CD14-positive monocyte (primary cell): ENCODE results near the gene CKM. TPM values are rescaled to one million over a fixed set of nuclear protein-coding genes. Genes with fewer than 3 reads are reported as not detected.

Experiments
- DNase-seq, 3 donors: peaks; one replicate each; pipeline ENCODE4 v3.0.0-alpha.2; 2011 to 2022
- H2AFZ ChIP-seq: 2 replicates; pipeline ENCODE4 v1.6.0; 2012; ENCODE audit warnings: mild to moderate bottlenecking, low read depth, low read length, inconsistent platforms; ENCODE audit not compliant: insufficient read depth, poor library complexity, severe bottlenecking
- H3K27ac ChIP-seq, 2 donors: 1 replicate in 1 of 2; 2 replicates in 1 of 2; pipeline ENCODE4 v1.5.1; 2012 to 2013; ENCODE audit warnings: low read length in 2 of 2, control low read depth in 1 of 2, inconsistent platforms in 1 of 2, low read depth in 1 of 2, mild to moderate bottlenecking in 1 of 2
- H3K27me3 ChIP-seq, 2 donors: one replicate each; pipeline versions ENCODE4 v1.6.0 to v1.6.1; 2011 to 2013; ENCODE audit warnings: low read length in 2 of 2; ENCODE audit not compliant: control insufficient read depth in 2 of 2, insufficient read depth in 2 of 2
- H3K36me3 ChIP-seq, 2 donors: replicated peaks in 1 of 2; 1 replicate in 1 of 2; 2 replicates in 1 of 2; pipeline versions ENCODE4 v1.5.1 to v1.6.1; 2012 to 2013; ENCODE audit warnings: low read length in 2 of 2, control low read depth in 1 of 2, inconsistent platforms in 1 of 2, mild to moderate bottlenecking in 1 of 2; ENCODE audit not compliant: insufficient read depth in 2 of 2, control insufficient read depth in 1 of 2
- H3K4me1 ChIP-seq, 2 donors: 1 replicate in 1 of 2; 2 replicates in 1 of 2; pipeline versions ENCODE4 v1.5.1 to v1.6.1; 2012 to 2013; ENCODE audit warnings: low read length in 2 of 2, control low read depth in 1 of 2, inconsistent platforms in 1 of 2, mild to moderate bottlenecking in 1 of 2, moderate library complexity in 1 of 2; ENCODE audit not compliant: insufficient read depth in 2 of 2, control insufficient read depth in 1 of 2
- H3K4me2 ChIP-seq: replicated peaks from 2 replicates; pipeline ENCODE3; 2012; ENCODE audit warnings: low read length, moderate library complexity, mild to moderate bottlenecking; ENCODE audit not compliant: poor library complexity, severe bottlenecking; ENCODE audit errors: extremely low read depth
- H3K4me3 ChIP-seq, 3 experiments: fragments of 200-600 bp in 1 of 3; sonication (generic) in 1 of 3; replicated peaks in 1 of 3; 1 replicate in 2 of 3; 2 replicates in 1 of 3; pipeline ENCODE4 v1.5.1; 2011 to 2013; ENCODE audit warnings: low read length in 3 of 3, mild to moderate bottlenecking in 3 of 3, control low read depth in 2 of 3, low read depth in 2 of 3, inconsistent platforms in 1 of 3, moderate library complexity in 1 of 3
- H3K79me2 ChIP-seq: 2 replicates; pipeline ENCODE4 v1.6.0; 2012; ENCODE audit warnings: mild to moderate bottlenecking, control low read depth, inconsistent platforms, low read length, moderate library complexity; ENCODE audit not compliant: insufficient read depth
- H3K9ac ChIP-seq: 2 replicates; pipeline ENCODE4 v1.6.0; 2017; ENCODE audit warnings: low read length, mild to moderate bottlenecking; ENCODE audit not compliant: insufficient read depth, poor library complexity, severe bottlenecking
- H3K9me3 ChIP-seq, 2 donors: replicated peaks in 1 of 2; 1 replicate in 1 of 2; 2 replicates in 1 of 2; pipeline versions ENCODE4 v1.5.1 to v1.6.1; 2012 to 2013; ENCODE audit warnings: low read length in 2 of 2, control low read depth in 1 of 2; ENCODE audit not compliant: control insufficient read depth in 1 of 2, insufficient read depth in 1 of 2
- H4K20me1 ChIP-seq: 2 replicates; pipeline ENCODE4 v1.6.0; 2012; ENCODE audit warnings: mild to moderate bottlenecking, low read length, control low read depth, moderate library complexity; ENCODE audit not compliant: insufficient read depth
- H3K27ac Mint-ChIP-seq, 7 donors: one replicate each; pipeline ENCODE4 v1.8.0; 2020; ENCODE audit warnings: mild to moderate bottlenecking in 7 of 7, mixed read lengths in 7 of 7, moderate library complexity in 6 of 7, inconsistent platforms in 2 of 7
- H3K27me3 Mint-ChIP-seq, 3 donors: one replicate each; pipeline ENCODE4 v1.8.0; 2021 to 2022; ENCODE audit warnings: low read depth in 3 of 3, mild to moderate bottlenecking in 3 of 3, mixed read lengths in 3 of 3, moderate library complexity in 3 of 3, inconsistent platforms in 1 of 3
- H3K36me3 Mint-ChIP-seq, 2 donors: one replicate each; pipeline ENCODE4 v1.8.0; 2020; ENCODE audit warnings: mixed read lengths in 2 of 2, inconsistent platforms in 1 of 2, mild to moderate bottlenecking in 1 of 2
- H3K4me1 Mint-ChIP-seq: one replicate; pipeline ENCODE4 v1.8.0; 2020; ENCODE audit warnings: mild to moderate bottlenecking, mixed read lengths
- H3K4me3 Mint-ChIP-seq, 2 donors: one replicate each; pipeline ENCODE4 v1.8.0; 2020; ENCODE audit warnings: mild to moderate bottlenecking in 2 of 2, mixed read lengths in 2 of 2, moderate library complexity in 1 of 2
- H3K9me3 Mint-ChIP-seq, 7 donors: one replicate each; pipeline ENCODE4 v1.8.0; 2020 to 2022; ENCODE audit warnings: mixed read lengths in 7 of 7, mild to moderate bottlenecking in 6 of 7, moderate library complexity in 6 of 7, inconsistent platforms in 2 of 7
- CTCF ChIP-seq: fragments of 200-600 bp; IDR thresholded peaks from one replicate; pipeline ENCODE4 v1.8.0; 2022; ENCODE audit warnings: antibody characterized with exemption, mild to moderate bottlenecking
- WGBS: methylation state at CpG from one replicate; pipeline ENCODE4 v1.1.5; 2013; ENCODE audit warnings: missing lambda C conversion rate; ENCODE audit not compliant: insufficient coverage; 5-methylcytosine and 5-hydroxymethylcytosine counted together
- intact Hi-C, 2 donors: fragments of 100-400 bp; cut with micrococcal nuclease; formaldehyde crosslinking; loops; one replicate each; pipeline versions ENCODE4 v1.15.0 to v1.15.1; 2023
- polyA plus RNA-seq, 3 donors: library from polyadenylated mRNA; depleted of rRNA in 1 of 3; unstranded in 2 of 3; stranded (reverse) in 1 of 3; fragments of 300-500 nt in 2 of 3; fragments of >200 nt in 1 of 3; fragmentation: Illumina TruSeq in 2 of 3; gene quantifications; 1 replicate in 2 of 3; 2 replicates in 1 of 3; pipeline ENCODE4 v1.2.3, GENCODE V29; 2012 to 2021

The CKM gene
- polyA plus RNA-seq, 3 donors, result 0.17 to 0.50 (median 0.24) TPM

DNA sequence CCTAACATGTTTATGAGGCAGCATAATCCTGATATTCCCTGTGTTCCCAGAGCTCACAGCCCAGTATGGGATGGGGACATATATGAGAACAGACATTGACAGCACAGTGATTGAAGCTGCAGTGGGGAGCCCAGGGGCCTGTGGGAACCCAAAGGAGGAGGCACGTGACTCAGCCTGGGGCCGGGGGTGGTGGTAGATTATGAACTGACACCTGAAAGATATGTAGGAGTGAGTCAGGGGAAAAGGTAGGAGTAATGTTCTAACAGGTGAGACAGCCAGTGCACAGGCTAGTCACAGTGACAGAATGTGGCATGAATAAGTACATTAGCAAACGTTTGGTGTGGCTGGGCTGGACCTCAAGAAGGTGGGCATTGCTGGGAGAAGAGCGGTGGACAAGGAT lies 29.0 kb downstream of the CKM start:
- Histone ChIP-seq H3K27ac (no peak overlapping the region), H3K4me2 (no peak overlapping the region), H3K4me1 (peaks cover 0 to 8% of the 10 kb centered on the region in 2 donors), H3K27me3 (no peaks in the 10 kb centered on the region), H4K20me1 (no peaks in the 10 kb centered on the region), H2AFZ (no peak overlapping the region), H3K9ac (no peak overlapping the region), H3K9me3 (peaks cover 0 to 5% of the 10 kb centered on the region in 2 donors), H3K4me3 (no peak overlapping the region), H3K36me3 (peaks cover 29 to 67% of the 10 kb centered on the region in 2 donors), H3K79me2 (no peaks in the 10 kb centered on the region)
- no peak for DNase-seq
- Mint-ChIP-seq H3K9me3 (peaks cover 0 to 17% (median 0%) of the 10 kb centered on the region in 7 donors), H3K27ac (peak overlapping the region in 2 of 7 donors; percentile 6 to 50), H3K4me1 (peaks cover 4% of the 10 kb centered on the region), H3K36me3 (peaks cover 47 to 86% of the 10 kb centered on the region in 2 donors), H3K4me3 (no peak overlapping the region), H3K27me3 (no peaks in the 10 kb centered on the region)
- intact Hi-C loops, result no loop called here
- no peak for TF ChIP-seq CTCF
- whole genome bisulfite sequencing, result 100% methylated on average over 3 of the region's 4 CpGs

- Histone ChIP-seq H3K4me2 (no peak overlapping the region), H3K27me3 (no peaks in the 10 kb centered on the region), H3K4me1 (peaks cover 0 to 8% of the 10 kb centered on the region in 2 donors), H4K20me1 (no peaks in the 10 kb centered on the region), H2AFZ (no peak overlapping the region), H3K4me3 (no peak overlapping the region), H3K27ac (no peak overlapping the region), H3K9ac (no peak overlapping the region), H3K9me3 (peaks cover 0 to 5% of the 10 kb centered on the region in 2 donors), H3K79me2 (no peaks in the 10 kb centered on the region), H3K36me3 (peaks cover 38 to 74% of the 10 kb centered on the region in 2 donors)
- H3K27ac Mint-ChIP-seq, result peak overlapping the region in 1 of 7 donors; percentile 45
- intact Hi-C loops, result no loop called here
- DNase-seq, result no peak
- no peak for TF ChIP-seq CTCF
- H3K9me3 Mint-ChIP-seq, result peaks cover 0 to 17% (median 0%) of the 10 kb centered on the region in 7 donors
- H3K4me1 Mint-ChIP-seq, result peaks cover 4% of the 10 kb centered on the region
- peaks cover 48 to 87% of the 10 kb centered on the region in 2 donors for H3K36me3 Mint-ChIP-seq
- H3K4me3 Mint-ChIP-seq, result no peak overlapping the region
- no CpG with 5 or more reads among the region's 1 CpG for WGBS
- no peaks in the 10 kb centered on the region for H3K27me3 Mint-ChIP-seq
Measured at GRCh38 chr19:45291834-45292233, 30.8 kb downstream of the CKM start.
